Parathyroid adenoma (tissue), 2 donors: ENCODE measurements around the gene INF2.

Source experiments
- H2AFZ ChIP-seq: fragments of 300-600 bp; sonication (generic); one replicate; pipeline ENCODE4 v1.7.0; 2017; ENCODE audit warnings: antibody characterized with exemption, mild to moderate bottlenecking
- H3K27ac ChIP-seq: fragments of 300-600 bp; sonication (generic); one replicate; pipeline ENCODE4 v1.7.0; 2017
- H3K27me3 ChIP-seq: fragments of 300-600 bp; sonication (generic); one replicate; pipeline ENCODE4 v1.7.0; 2017; ENCODE audit warnings: low read length; ENCODE audit not compliant: control insufficient read depth, insufficient read depth
- H3K36me3 ChIP-seq: fragments of 300-600 bp; sonication (generic); one replicate; pipeline ENCODE4 v1.7.0; 2017; ENCODE audit warnings: low read length; ENCODE audit not compliant: control insufficient read depth, insufficient read depth
- H3K4me1 ChIP-seq: fragments of 300-600 bp; sonication (generic); one replicate; pipeline ENCODE4 v1.7.0; 2017; ENCODE audit warnings: control low read depth
- H3K4me2 ChIP-seq: fragments of 300-600 bp; sonication (generic); one replicate; pipeline ENCODE4 v1.7.0; 2017; ENCODE audit warnings: low read length
- H3K4me3 ChIP-seq: fragments of 300-600 bp; sonication (generic); one replicate; pipeline ENCODE4 v1.7.0; 2017; ENCODE audit warnings: low read depth, low read length
- H3K79me2 ChIP-seq: fragments of 300-600 bp; sonication (generic); one replicate; pipeline ENCODE4 v1.7.0; 2017; ENCODE audit warnings: control low read depth
- H3K9ac ChIP-seq: fragments of 300-600 bp; sonication (generic); one replicate; pipeline ENCODE4 v1.7.0; 2017; ENCODE audit warnings: mild to moderate bottlenecking
- H3K9me3 ChIP-seq: fragments of 300-600 bp; sonication (generic); one replicate; pipeline ENCODE4 v1.7.0; 2017; ENCODE audit warnings: low read length; ENCODE audit not compliant: control insufficient read depth
- TF ChIP-seq, protein P1 (sequence below): fragments of 300-600 bp; sonication (generic); IDR thresholded peaks from one replicate; pipeline ENCODE4 v1.7.0; 2017; ENCODE audit warnings: antibody characterized with exemption, mild to moderate bottlenecking
- donor health status: primary hyperparathyroidism.

Gene INF2

DNA sequence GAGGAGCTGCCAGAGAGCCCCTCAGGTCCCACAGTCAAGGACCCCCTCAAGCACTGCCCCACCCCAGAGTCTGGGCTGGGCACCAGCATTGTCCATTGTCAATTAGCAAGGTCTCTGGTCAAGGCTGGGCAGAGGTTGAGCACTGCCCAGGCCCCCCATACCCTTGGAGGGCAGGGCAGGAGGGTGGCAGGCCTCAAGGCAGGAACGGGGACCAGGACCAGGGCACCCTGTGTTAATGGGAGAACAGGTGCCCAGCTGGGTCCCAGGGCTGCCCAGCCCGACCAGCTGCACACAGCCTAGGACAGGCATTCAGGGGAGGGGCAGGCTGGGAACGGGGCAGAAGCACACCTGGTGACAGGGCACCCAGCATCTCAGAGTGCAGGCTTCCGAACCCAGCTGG is 82.0 kb downstream of the INF2 start:
- H3K79me2 ChIP-seq, result no peaks in the 10 kb centered on the region
- H3K4me1 ChIP-seq, result peaks cover 5% of the 10 kb centered on the region
- no peak overlapping the region for H3K27ac ChIP-seq
- H3K36me3 ChIP-seq, result no peaks in the 10 kb centered on the region
- H3K4me2 ChIP-seq, result no peak overlapping the region
- H3K9me3 ChIP-seq, result no peaks in the 10 kb centered on the region
- H3K9ac ChIP-seq, result no peak overlapping the region
- H2AFZ ChIP-seq, result no peak overlapping the region
- TF ChIP-seq, protein P1, sequence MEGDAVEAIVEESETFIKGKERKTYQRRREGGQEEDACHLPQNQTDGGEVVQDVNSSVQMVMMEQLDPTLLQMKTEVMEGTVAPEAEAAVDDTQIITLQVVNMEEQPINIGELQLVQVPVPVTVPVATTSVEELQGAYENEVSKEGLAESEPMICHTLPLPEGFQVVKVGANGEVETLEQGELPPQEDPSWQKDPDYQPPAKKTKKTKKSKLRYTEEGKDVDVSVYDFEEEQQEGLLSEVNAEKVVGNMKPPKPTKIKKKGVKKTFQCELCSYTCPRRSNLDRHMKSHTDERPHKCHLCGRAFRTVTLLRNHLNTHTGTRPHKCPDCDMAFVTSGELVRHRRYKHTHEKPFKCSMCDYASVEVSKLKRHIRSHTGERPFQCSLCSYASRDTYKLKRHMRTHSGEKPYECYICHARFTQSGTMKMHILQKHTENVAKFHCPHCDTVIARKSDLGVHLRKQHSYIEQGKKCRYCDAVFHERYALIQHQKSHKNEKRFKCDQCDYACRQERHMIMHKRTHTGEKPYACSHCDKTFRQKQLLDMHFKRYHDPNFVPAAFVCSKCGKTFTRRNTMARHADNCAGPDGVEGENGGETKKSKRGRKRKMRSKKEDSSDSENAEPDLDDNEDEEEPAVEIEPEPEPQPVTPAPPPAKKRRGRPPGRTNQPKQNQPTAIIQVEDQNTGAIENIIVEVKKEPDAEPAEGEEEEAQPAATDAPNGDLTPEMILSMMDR, result no peak
- no peaks in the 10 kb centered on the region for H3K27me3 ChIP-seq
- H3K4me3 ChIP-seq, result no peak overlapping the region
